PC-9 (cell line): Measurements from ENCODE around the gene MYLK. TPM values are rescaled to one million over a fixed set of nuclear protein-coding genes. Genes with fewer than 3 reads are reported as not detected.

ENCODE experiments used
- BruUV-seq: library from RNA; stranded (reverse); fragments of 400-500 nt; replicated peaks from 2 replicates; lab custom pipeline; 2021; lab: Mats Ljungman, UMichigan
- CTCF ChIA-PET: fragments of 300-600 bp; sonication (Branson Sonifier 250); formaldehyde crosslinking; loops from one replicate; lab custom pipeline; 2022; ENCODE audit warnings: antibody characterized with exemption; lab: Charles Lee
- POLR2A ChIA-PET: fragments of 300-600 bp; sonication (Branson Sonifier 250); formaldehyde crosslinking; loops from one replicate; lab custom pipeline; 2022; ENCODE audit warnings: antibody characterized with exemption; ENCODE audit not compliant: unreplicated experiment; lab: Charles Lee
- DNase-seq, 2 experiments: peaks; one replicate each; pipeline versions ENCODE4 v3.0.0 to v3.0.0-alpha.2; 2015 to 2022; ENCODE audit warnings: mixed read lengths in 1 of 2
- H2AFZ ChIP-seq: fragments of 200-600 bp; sonication (generic); 2 replicates; pipeline ENCODE4 v1.8.1; 2017; ENCODE audit warnings: antibody characterized with exemption
- H3F3A ChIP-seq: fragments of 200-600 bp; sonication (generic); 2 replicates; pipeline ENCODE4 v1.8.1; 2017; ENCODE audit warnings: antibody characterized with exemption, mild to moderate bottlenecking, low read depth; ENCODE audit not compliant: insufficient read depth
- H3K27ac ChIP-seq: fragments of 200-600 bp; sonication (generic); 2 replicates; pipeline ENCODE4 v1.6.1; 2016; ENCODE audit warnings: mixed run types
- H3K27me3 ChIP-seq: fragments of 200-600 bp; sonication (generic); 2 replicates; pipeline ENCODE4 v1.6.1; 2016; ENCODE audit warnings: low read depth, mixed run types; ENCODE audit not compliant: insufficient read depth
- H3K36me3 ChIP-seq: fragments of 200-600 bp; sonication (generic); 2 replicates; pipeline ENCODE4 v1.6.1; 2016; ENCODE audit warnings: low read depth, mixed run types
- H3K4me1 ChIP-seq: fragments of 200-600 bp; sonication (generic); replicated peaks from 2 replicates; pipeline ENCODE4 v1.6.1; 2016; ENCODE audit warnings: mixed run types; ENCODE audit not compliant: insufficient read depth
- H3K4me2 ChIP-seq: fragments of 200-600 bp; sonication (generic); 2 replicates; pipeline ENCODE4 v1.6.1; 2017; ENCODE audit warnings: mixed run types
- H3K4me3 ChIP-seq: fragments of 200-600 bp; sonication (generic); 2 replicates; pipeline ENCODE4 v1.6.1; 2016; ENCODE audit warnings: mixed run types
- H3K79me2 ChIP-seq: fragments of 200-600 bp; sonication (generic); 2 replicates; pipeline ENCODE4 v1.6.1; 2017; ENCODE audit warnings: low read depth, mixed run types
- H3K9me2 ChIP-seq: fragments of 200-600 bp; sonication (generic); 2 replicates; pipeline ENCODE4 v1.8.1; 2017; ENCODE audit warnings: mild to moderate bottlenecking; ENCODE audit not compliant: insufficient read depth
- H3K9me3 ChIP-seq: fragments of 200-600 bp; sonication (generic); 2 replicates; pipeline ENCODE4 v1.8.1; 2016; ENCODE audit warnings: low read depth; ENCODE audit not compliant: insufficient read depth
- H4K20me1 ChIP-seq: fragments of 200-600 bp; sonication (generic); 2 replicates; pipeline ENCODE4 v1.8.1; 2017; ENCODE audit not compliant: insufficient read depth
- EZH2 ChIP-seq: fragments of 200-600 bp; sonication (generic); IDR thresholded peaks from 2 replicates; pipeline ENCODE4 v1.8.0; 2017; ENCODE audit warnings: antibody characterized with exemption, low read depth
- intact Hi-C: fragments of 100-400 bp; cut with micrococcal nuclease; formaldehyde crosslinking; loops from one replicate; pipeline ENCODE4 v1.10.0; 2022; ENCODE audit not compliant: unreplicated experiment
- total RNA-seq: library from RNA; stranded (reverse); gene quantifications from 2 replicates; pipeline ENCODE4 v1.2.3, GENCODE V29; 2021
- TF ChIP-seq, protein P1 (sequence below): fragments of 200-600 bp; sonication (generic); conservative IDR thresholded peaks from 2 replicates; pipeline ENCODE4 v1.6.1; 2017; ENCODE audit warnings: mixed run types, antibody characterized with exemption, mild to moderate bottlenecking, moderate library complexity

MYLK gene
- total RNA-seq, 1 experiment from 2014 or later = 0.72 TPM

DNA sequence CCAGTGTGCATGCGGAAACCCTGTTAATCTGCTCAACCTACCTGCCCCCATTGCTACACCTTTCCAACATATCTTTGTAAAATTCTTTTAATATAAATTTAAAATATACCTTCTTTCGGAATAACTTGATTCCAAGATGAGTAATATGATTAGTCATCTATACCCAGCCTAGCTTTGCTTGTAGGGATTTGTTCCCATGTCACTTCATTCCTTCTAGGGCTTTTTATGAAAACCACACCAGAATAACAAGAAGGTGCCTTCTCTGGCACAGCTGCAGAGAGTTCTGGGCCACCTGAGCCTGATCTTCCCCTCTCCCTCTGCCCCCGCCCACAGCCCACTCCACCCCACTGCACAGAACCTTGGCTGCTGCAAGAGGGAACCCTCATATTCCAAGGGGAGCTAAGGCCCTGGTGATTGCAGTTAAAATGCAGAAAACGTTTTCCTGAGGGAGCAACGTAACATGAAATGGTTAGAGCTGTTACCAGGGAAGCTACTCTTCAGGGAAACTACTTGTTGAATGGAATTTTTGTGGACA lies 260.7 kb downstream of the MYLK start:
- Histone ChIP-seq H3K4me1 (peaks cover 49% of the 10 kb centered on the region), H3K4me2 (peak overlapping the region; percentile 50), H3K4me3 (no peak overlapping the region), H3K9me3 (0 out of 2 replicates have a peak, but pooled peaks cover 9% of the 10 kb centered on the region), H3K27ac (peak overlapping the region; percentile 45), H3K79me2 (no peaks in the 10 kb centered on the region), H3K36me3 (no peaks in the 10 kb centered on the region), H4K20me1 (no peaks in the 10 kb centered on the region), H2AFZ (no peak overlapping the region), H3K9me2 (no peaks in the 10 kb centered on the region), H3F3A (peaks cover 24% of the 10 kb centered on the region; the same call in 1 of the 2 replicates), H3K27me3 (no peaks in the 10 kb centered on the region)
- intact Hi-C loops = loop anchor here (5.0 kb wide), 1 partner anchor 36 kb away; the partner anchor contains the start of gene HACD2
- DNase-seq = peak in 1 of 2 experiments; percentile 61
- BruUV-seq = no TSS peak
- CTCF ChIA-PET = no interaction called here
- TF ChIP-seq EZH2 = no peak
- TF ChIP-seq, protein P1, sequence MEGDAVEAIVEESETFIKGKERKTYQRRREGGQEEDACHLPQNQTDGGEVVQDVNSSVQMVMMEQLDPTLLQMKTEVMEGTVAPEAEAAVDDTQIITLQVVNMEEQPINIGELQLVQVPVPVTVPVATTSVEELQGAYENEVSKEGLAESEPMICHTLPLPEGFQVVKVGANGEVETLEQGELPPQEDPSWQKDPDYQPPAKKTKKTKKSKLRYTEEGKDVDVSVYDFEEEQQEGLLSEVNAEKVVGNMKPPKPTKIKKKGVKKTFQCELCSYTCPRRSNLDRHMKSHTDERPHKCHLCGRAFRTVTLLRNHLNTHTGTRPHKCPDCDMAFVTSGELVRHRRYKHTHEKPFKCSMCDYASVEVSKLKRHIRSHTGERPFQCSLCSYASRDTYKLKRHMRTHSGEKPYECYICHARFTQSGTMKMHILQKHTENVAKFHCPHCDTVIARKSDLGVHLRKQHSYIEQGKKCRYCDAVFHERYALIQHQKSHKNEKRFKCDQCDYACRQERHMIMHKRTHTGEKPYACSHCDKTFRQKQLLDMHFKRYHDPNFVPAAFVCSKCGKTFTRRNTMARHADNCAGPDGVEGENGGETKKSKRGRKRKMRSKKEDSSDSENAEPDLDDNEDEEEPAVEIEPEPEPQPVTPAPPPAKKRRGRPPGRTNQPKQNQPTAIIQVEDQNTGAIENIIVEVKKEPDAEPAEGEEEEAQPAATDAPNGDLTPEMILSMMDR = no peak
- POLR2A ChIA-PET = interaction anchor here (0.7 to 1.5 kb wide), 2 partner anchors 37 to 172 kb away, joined by 4 to 9 read pairs; no protein-coding TSS in a partner anchor

DNA sequence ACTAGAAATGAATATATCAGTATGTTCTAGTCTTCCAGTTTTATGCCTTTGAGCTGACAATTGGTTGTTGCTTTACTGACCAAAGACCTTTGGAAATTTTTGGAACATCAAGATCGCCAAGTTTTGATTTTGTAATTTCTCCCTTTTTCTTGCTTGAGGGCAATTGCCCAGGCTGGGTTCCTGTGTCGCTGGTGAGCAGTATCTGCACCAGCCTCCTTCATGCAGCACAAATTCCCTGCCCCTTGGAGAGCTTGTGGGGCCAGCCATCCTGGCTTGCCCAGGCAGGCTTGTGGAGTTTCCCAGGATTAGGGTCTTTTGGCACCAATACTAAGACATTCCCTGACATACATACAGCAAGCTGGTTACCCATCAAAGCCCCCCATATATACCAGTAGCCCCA lies 261.4 kb downstream of the MYLK start:
- no peaks in the 10 kb centered on the region for H3K27me3 ChIP-seq
- no peak for TF ChIP-seq EZH2
- TF ChIP-seq, protein P1 = no peak
- H3K79me2 ChIP-seq = no peaks in the 10 kb centered on the region
- H3F3A ChIP-seq = peaks cover 29% of the 10 kb centered on the region; the same call in 1 of the 2 replicates
- ChIA-PET CTCF (no interaction called here), POLR2A (interaction anchor here (1.5 kb wide), 1 partner anchor 37 kb away, joined by 9 read pairs; no protein-coding TSS in a partner anchor)
- H3K4me2 ChIP-seq = peak overlapping the region; percentile 50; the same call in 1 of the 2 replicates
- 0 out of 2 replicates have a peak, but pooled peaks cover 6% of the 10 kb centered on the region for H3K9me3 ChIP-seq
- H4K20me1 ChIP-seq = no peaks in the 10 kb centered on the region
- H3K4me3 ChIP-seq = no peak overlapping the region
- no TSS peak for BruUV-seq
- H3K9me2 ChIP-seq = no peaks in the 10 kb centered on the region
- peak overlapping the region; percentile 45 for H3K27ac ChIP-seq
- peaks cover 56% of the 10 kb centered on the region for H3K4me1 ChIP-seq
- no peak overlapping the region for H2AFZ ChIP-seq
- no peaks in the 10 kb centered on the region for H3K36me3 ChIP-seq
- DNase-seq = no peak
- intact Hi-C loops = loop anchor here (5.0 kb wide), 1 partner anchor 35 kb away; the partner anchor contains the start of gene HACD2

DNA sequence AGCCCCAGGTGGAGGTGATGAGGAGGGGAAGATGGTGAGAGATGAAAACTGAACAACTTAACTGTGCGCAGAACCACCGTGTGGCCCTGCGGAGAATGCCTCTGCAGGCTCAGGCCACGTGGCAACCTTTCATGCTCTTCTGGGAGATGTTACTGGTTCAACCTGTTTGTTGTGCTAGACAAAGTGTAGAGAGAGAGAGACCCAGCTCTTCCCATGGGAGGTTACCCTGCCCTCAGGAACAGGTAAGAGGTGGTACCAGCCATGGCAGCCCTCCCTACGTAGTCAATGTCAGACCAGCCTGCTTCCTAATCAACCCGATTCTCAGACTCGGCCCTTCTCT lies 262.3 kb downstream of the MYLK start:
- no TSS peak for BruUV-seq
- TF ChIP-seq EZH2 = no peak
- TF ChIP-seq, protein P1 = no peak
- POLR2A ChIA-PET = no interaction called here
- DNase-seq = no peak
- peaks cover 29% of the 10 kb centered on the region; the same call in 1 of the 2 replicates for H3F3A ChIP-seq
- intact Hi-C loops = loop anchor here (5.0 kb wide), 1 partner anchor 35 kb away; the partner anchor contains the start of gene HACD2
- no peaks in the 10 kb centered on the region for H3K9me3 ChIP-seq
- no peak overlapping the region for H3K27ac ChIP-seq
- H3K27me3 ChIP-seq = no peaks in the 10 kb centered on the region
- peaks cover 65% of the 10 kb centered on the region for H3K4me1 ChIP-seq
- H3K36me3 ChIP-seq = no peaks in the 10 kb centered on the region
- H3K79me2 ChIP-seq = no peaks in the 10 kb centered on the region
- H4K20me1 ChIP-seq = no peaks in the 10 kb centered on the region
- H3K4me3 ChIP-seq = no peak overlapping the region
- no peak overlapping the region for H2AFZ ChIP-seq
- H3K9me2 ChIP-seq = no peaks in the 10 kb centered on the region
- CTCF ChIA-PET = interaction anchor here (1.1 kb wide), 1 partner anchor 21 kb away, joined by 4 read pairs; no protein-coding TSS in a partner anchor
- H3K4me2 ChIP-seq = no peak overlapping the region
